Esophagus squamous epithelium (tissue), 4 donors: Measurements from ENCODE around the gene PPM1D.

Experiments
- CTCF ChIP-seq, 6 experiments: fragments of 450-650 bp in 4 of 6; fragments of 200-600 bp in 2 of 6; sonication (generic) in 2 of 6; IDR thresholded peaks; one replicate each; pipeline ENCODE4 v1.5.1; 2016 to 2019; ENCODE audit warnings: antibody characterized with exemption in 6 of 6, mild to moderate bottlenecking in 4 of 6, moderate library complexity in 4 of 6
- POLR2A ChIP-seq, 4 donors: fragments of 450-650 bp; IDR thresholded peaks; one replicate each; pipeline ENCODE4 v1.6.1; 2017; ENCODE audit warnings: antibody characterized with exemption in 4 of 4, mild to moderate bottlenecking in 4 of 4, moderate library complexity in 3 of 4

GRCh38 chr17:60637683-60638082 is 37.7 kb downstream of the PPM1D start:
- no peak for TF ChIP-seq POLR2A (IDR thresholded peaks at IDR 0.05)
- no peak for TF ChIP-seq CTCF (IDR thresholded peaks at IDR 0.05)
